Fibroblast of lung (primary cell): ENCODE data around the gene TMEM117. TPM values are rescaled to one million over a fixed set of nuclear protein-coding genes. Genes with fewer than 3 reads are reported as not detected.

Source experiments
- DNase-seq, 2 donors: peaks; one replicate each; pipeline versions ENCODE4 v3.0.0 to v3.0.0-alpha.2; 2010; ENCODE audit warnings: low read depth in 2 of 2
- H2AFZ ChIP-seq: 2 replicates; pipeline ENCODE4 v1.5.1; 2012; ENCODE audit warnings: low read length, control low read depth, inconsistent platforms
- H3K27ac ChIP-seq: 2 replicates; pipeline ENCODE4 v1.5.1; 2011; ENCODE audit warnings: low read length, control low read depth; ENCODE audit not compliant: insufficient read depth
- H3K27me3 ChIP-seq: 2 replicates; pipeline ENCODE4 v1.5.1; 2011; ENCODE audit warnings: mild to moderate bottlenecking, low read length; ENCODE audit not compliant: control insufficient read depth, insufficient read depth
- H3K36me3 ChIP-seq: 2 replicates; pipeline ENCODE4 v1.5.1; 2011; ENCODE audit warnings: low read length; ENCODE audit not compliant: control insufficient read depth, insufficient read depth
- H3K4me1 ChIP-seq: 2 replicates; pipeline ENCODE4 v1.5.1; 2011; ENCODE audit warnings: low read length; ENCODE audit not compliant: control insufficient read depth, insufficient read depth; ENCODE audit errors: extremely low read depth
- H3K4me2 ChIP-seq: 2 replicates; pipeline ENCODE4 v1.5.1; 2011; ENCODE audit warnings: low read length, control low read depth; ENCODE audit not compliant: insufficient read depth; ENCODE audit errors: extremely low read depth
- H3K4me3 ChIP-seq, 4 experiments: fragments of 200-600 bp in 1 of 4; sonication (generic) in 1 of 4; replicated peaks in 1 of 4; 2 replicates each; pipeline ENCODE4 v1.5.1; 2011 to 2016; ENCODE audit warnings: low read length in 4 of 4, low read depth in 3 of 4, mild to moderate bottlenecking in 3 of 4, control low read depth in 2 of 4, inconsistent platforms in 1 of 4, mixed read lengths in 1 of 4; ENCODE audit not compliant: insufficient read depth in 1 of 4; ENCODE audit errors: control extremely low read depth in 1 of 4
- H3K79me2 ChIP-seq: 2 replicates; pipeline ENCODE4 v1.5.1; 2012; ENCODE audit warnings: mild to moderate bottlenecking, low read length, inconsistent platforms; ENCODE audit not compliant: control insufficient read depth, insufficient read depth
- H3K9ac ChIP-seq: 2 replicates; pipeline ENCODE4 v1.5.1; 2011; ENCODE audit warnings: mild to moderate bottlenecking, low read length, control low read depth; ENCODE audit not compliant: insufficient read depth
- H3K9me3 ChIP-seq: 2 replicates; pipeline ENCODE4 v1.5.1; 2012; ENCODE audit warnings: low read depth, low read length; ENCODE audit not compliant: control insufficient read depth, insufficient read depth
- H4K20me1 ChIP-seq: 2 replicates; pipeline ENCODE4 v1.5.1; 2011; ENCODE audit warnings: low read length; ENCODE audit not compliant: control insufficient read depth, insufficient read depth; ENCODE audit errors: extremely low read depth
- EZH2 ChIP-seq: IDR thresholded peaks from 2 replicates; pipeline ENCODE4 v1.5.1; 2012; ENCODE audit warnings: low read length, control low read depth, mild to moderate bottlenecking; ENCODE audit errors: missing control alignments
- polyA plus RNA-seq, 2 donors: library from polyadenylated mRNA; depleted of rRNA in 1 of 2; stranded (reverse) in 1 of 2; unstranded in 1 of 2; fragments of >200 nt; gene quantifications; 2 replicates each; pipeline ENCODE4 v1.2.1, GENCODE V29; 2011 to 2012; ENCODE audit warnings: missing spikeins in 1 of 2
- total RNA-seq: library from RNA; depleted of rRNA; stranded (reverse); fragments of >200 nt; gene quantifications from 2 replicates; pipeline ENCODE4 v1.2.1, GENCODE V29; 2014
- TF ChIP-seq, protein P1 (sequence below), 2 donors: IDR thresholded peaks in 1 of 2; conservative IDR thresholded peaks in 1 of 2; 1 replicate in 1 of 2; 2 replicates in 1 of 2; pipeline ENCODE4 v1.5.1; 2011 to 2012; ENCODE audit warnings: low read length in 2 of 2, control low read depth in 1 of 2, inconsistent platforms in 1 of 2, low read depth in 1 of 2, mild to moderate bottlenecking in 1 of 2

TMEM117 gene
- total and polyA plus RNA-seq, 2 donors (not counting 1 experiment from before 2014, with no cell fraction given), result 7.6 to 7.8 TPM

DNA sequence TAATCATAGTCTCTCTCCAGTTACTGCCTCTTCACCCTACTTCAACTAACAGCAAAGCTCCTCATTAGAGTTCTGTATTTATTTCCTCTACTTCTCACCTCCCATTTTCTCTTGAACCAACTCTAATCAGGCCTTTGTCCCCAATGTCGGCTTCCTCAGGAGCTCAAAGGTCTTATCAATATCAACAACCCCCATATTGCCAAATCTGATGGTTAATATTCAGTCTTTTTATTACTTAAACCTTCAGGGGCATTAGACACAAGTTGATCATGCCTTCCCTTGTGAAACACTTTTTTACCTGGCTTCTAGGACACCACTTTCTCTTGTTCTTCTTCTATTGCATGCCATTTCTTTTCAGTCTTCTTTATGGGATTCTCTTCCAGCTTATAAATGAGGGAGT is 531.3 kb downstream of the TMEM117 start:
- H2AFZ ChIP-seq, result no peak overlapping the region
- TF ChIP-seq EZH2, result no peak
- no peak for DNase-seq
- H3K79me2 ChIP-seq, result no peaks in the 10 kb centered on the region
- H3K4me3 ChIP-seq, result no peak overlapping the region
- H3K9me3 ChIP-seq, result no peaks in the 10 kb centered on the region
- no peaks in the 10 kb centered on the region for H3K4me1 ChIP-seq
- H3K27ac ChIP-seq, result no peak overlapping the region
- H3K9ac ChIP-seq, result no peak overlapping the region
- H3K27me3 ChIP-seq, result no peaks in the 10 kb centered on the region
- no peak overlapping the region for H3K4me2 ChIP-seq
- no peaks in the 10 kb centered on the region for H4K20me1 ChIP-seq
- H3K36me3 ChIP-seq, result no peaks in the 10 kb centered on the region

- Histone ChIP-seq H3K9ac (no peak overlapping the region), H3K36me3 (no peaks in the 10 kb centered on the region), H2AFZ (no peak overlapping the region), H3K79me2 (no peaks in the 10 kb centered on the region), H3K4me1 (no peaks in the 10 kb centered on the region), H3K27me3 (no peaks in the 10 kb centered on the region), H4K20me1 (no peaks in the 10 kb centered on the region), H3K4me3 (no peak overlapping the region), H3K4me2 (no peak overlapping the region), H3K9me3 (no peaks in the 10 kb centered on the region), H3K27ac (no peak overlapping the region)
- no peak for DNase-seq
- no peak for TF ChIP-seq EZH2
- TF ChIP-seq, protein P1, sequence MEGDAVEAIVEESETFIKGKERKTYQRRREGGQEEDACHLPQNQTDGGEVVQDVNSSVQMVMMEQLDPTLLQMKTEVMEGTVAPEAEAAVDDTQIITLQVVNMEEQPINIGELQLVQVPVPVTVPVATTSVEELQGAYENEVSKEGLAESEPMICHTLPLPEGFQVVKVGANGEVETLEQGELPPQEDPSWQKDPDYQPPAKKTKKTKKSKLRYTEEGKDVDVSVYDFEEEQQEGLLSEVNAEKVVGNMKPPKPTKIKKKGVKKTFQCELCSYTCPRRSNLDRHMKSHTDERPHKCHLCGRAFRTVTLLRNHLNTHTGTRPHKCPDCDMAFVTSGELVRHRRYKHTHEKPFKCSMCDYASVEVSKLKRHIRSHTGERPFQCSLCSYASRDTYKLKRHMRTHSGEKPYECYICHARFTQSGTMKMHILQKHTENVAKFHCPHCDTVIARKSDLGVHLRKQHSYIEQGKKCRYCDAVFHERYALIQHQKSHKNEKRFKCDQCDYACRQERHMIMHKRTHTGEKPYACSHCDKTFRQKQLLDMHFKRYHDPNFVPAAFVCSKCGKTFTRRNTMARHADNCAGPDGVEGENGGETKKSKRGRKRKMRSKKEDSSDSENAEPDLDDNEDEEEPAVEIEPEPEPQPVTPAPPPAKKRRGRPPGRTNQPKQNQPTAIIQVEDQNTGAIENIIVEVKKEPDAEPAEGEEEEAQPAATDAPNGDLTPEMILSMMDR (conservative IDR thresholded peaks at IDR 0.05 in 1 of 2, IDR thresholded peaks at IDR 0.05 in 1 of 2; ENCODE audit: low read depth in 1 of 2, low read length in 2 of 2), result no peak
These were observed 532.0 kb downstream of the TMEM117 start for GRCh38 chr12:44367916-44368315.

- H3K36me3 ChIP-seq, result no peaks in the 10 kb centered on the region
These were observed 534.1 kb downstream of the TMEM117 start for GRCh38 chr12:44369998-44370397.

More at GRCh38 chr12:44369998-44370397, 534.1 kb downstream of the TMEM117 start:
- Histone ChIP-seq H3K9ac (no peak overlapping the region), H3K79me2 (no peaks in the 10 kb centered on the region), H3K27ac (no peak overlapping the region), H3K9me3 (no peaks in the 10 kb centered on the region), H3K4me3 (no peak overlapping the region), H3K4me2 (no peak overlapping the region), H3K27me3 (no peaks in the 10 kb centered on the region), H2AFZ (no peak overlapping the region), H4K20me1 (no peaks in the 10 kb centered on the region), H3K4me1 (no peaks in the 10 kb centered on the region)
- TF ChIP-seq, protein P1 (conservative IDR thresholded peaks at IDR 0.05 in 1 of 2, IDR thresholded peaks at IDR 0.05 in 1 of 2; ENCODE audit: low read depth in 1 of 2, low read length in 2 of 2), result no peak
- TF ChIP-seq EZH2, result no peak
- DNase-seq, result no peak
